IMR-90 (cell line): ENCODE results near the gene MYBPHL. TPM values are rescaled to one million over a fixed set of nuclear protein-coding genes. Genes with fewer than 3 reads are reported as not detected.

Source experiments
- ATAC-seq: fragments of 200-7000 bp; cut with Tn5 transposase; 2 replicates; pipeline ENCODE4 v1.9.1; 2020; ENCODE audit warnings: low read depth, mild to moderate bottlenecking, moderate library complexity
- BruUV-seq: library from RNA; stranded (reverse); fragments of 400-500 nt; replicated peaks from 2 replicates; lab custom pipeline; 2021; lab: Mats Ljungman, UMichigan
- CTCF ChIA-PET: fragments of 300-600 bp; formaldehyde crosslinking; extraction: SDS; loops from one replicate; lab custom pipeline; 2021; ENCODE audit warnings: antibody characterized with exemption; lab: Yijun Ruan, JAX
- POLR2A ChIA-PET: fragments of 300-600 bp; sonication (Branson Sonifier 250); formaldehyde crosslinking; loops from one replicate; lab custom pipeline; 2022; ENCODE audit warnings: antibody characterized with exemption; ENCODE audit not compliant: unreplicated experiment; lab: Charles Lee
- DNase-seq: peaks from one replicate; pipeline ENCODE4 v3.0.0; 2013
- H2AFZ ChIP-seq: replicated peaks from 2 replicates; pipeline ENCODE3; 2013; ENCODE audit warnings: low read length, mild to moderate bottlenecking; ENCODE audit not compliant: poor library complexity
- H2AK5ac ChIP-seq: 2 replicates; pipeline ENCODE4 v1.6.1; 2013; ENCODE audit warnings: low read depth, low read length, inconsistent platforms
- H2AK9ac ChIP-seq: replicated peaks from 2 replicates; pipeline ENCODE3; 2013; ENCODE audit warnings: mild to moderate bottlenecking, low read depth, low read length, moderate library complexity; ENCODE audit not compliant: poor library complexity
- H2BK120ac ChIP-seq: 2 replicates; pipeline ENCODE4 v1.6.1; 2013; ENCODE audit warnings: low read depth, low read length, inconsistent platforms
- H2BK15ac ChIP-seq: 3 replicates; pipeline ENCODE4 v1.6.1; 2013; ENCODE audit warnings: low read depth, low read length, inconsistent platforms
- H2BK20ac ChIP-seq: 2 replicates; pipeline ENCODE4 v1.6.1; 2013; ENCODE audit warnings: low read depth, mild to moderate bottlenecking, inconsistent platforms, low read length, moderate library complexity
- H2BK5ac ChIP-seq: 2 replicates; pipeline ENCODE4 v1.6.1; 2013; ENCODE audit warnings: mild to moderate bottlenecking, low read depth, low read length, inconsistent platforms; ENCODE audit not compliant: poor library complexity, severe bottlenecking
- H3K14ac ChIP-seq: replicated peaks from 2 replicates; pipeline ENCODE4 v1.6.1; 2013; ENCODE audit warnings: low read depth, low read length, inconsistent platforms
- H3K18ac ChIP-seq: 2 replicates; pipeline ENCODE4 v1.6.1; 2013; ENCODE audit warnings: low read depth, low read length, control low read depth
- H3K23ac ChIP-seq: 2 replicates; pipeline ENCODE4 v1.6.1; 2013; ENCODE audit warnings: low read depth, low read length, inconsistent platforms
- H3K27ac ChIP-seq: 2 replicates; pipeline ENCODE4 v1.5.1; 2013; ENCODE audit warnings: mild to moderate bottlenecking, control low read depth, low read length; ENCODE audit not compliant: insufficient read depth
- H3K27me3 ChIP-seq: 2 replicates; pipeline ENCODE4 v1.6.1; 2013; ENCODE audit warnings: low read length; ENCODE audit not compliant: control insufficient read depth, insufficient read depth
- H3K36me3 ChIP-seq: 2 replicates; pipeline ENCODE4 v1.6.1; 2013; ENCODE audit warnings: low read length, mixed read lengths; ENCODE audit not compliant: control insufficient read depth, insufficient read depth
- H3K4ac ChIP-seq: 2 replicates; pipeline ENCODE4 v1.6.1; 2013; ENCODE audit warnings: low read depth, low read length, inconsistent platforms
- H3K4me1 ChIP-seq: 2 replicates; pipeline ENCODE4 v1.6.1; 2013; ENCODE audit warnings: low read length, mixed read lengths; ENCODE audit not compliant: control insufficient read depth, insufficient read depth
- H3K4me2 ChIP-seq: 2 replicates; pipeline ENCODE4 v1.6.1; 2013; ENCODE audit warnings: low read depth, mild to moderate bottlenecking, control low read depth, low read length, moderate library complexity
- H3K4me3 ChIP-seq: 2 replicates; pipeline ENCODE4 v1.5.1; 2013; ENCODE audit warnings: low read depth, mild to moderate bottlenecking, control low read depth, low read length, moderate library complexity; ENCODE audit not compliant: insufficient read depth
- H3K56ac ChIP-seq: 2 replicates; pipeline ENCODE4 v1.6.1; 2013; ENCODE audit warnings: low read length, inconsistent platforms; ENCODE audit not compliant: insufficient read depth; ENCODE audit errors: extremely low read depth
- H3K79me1 ChIP-seq, 2 experiments: 2 replicates each; pipeline ENCODE4 v1.6.1; 2013; ENCODE audit warnings: low read length in 2 of 2, inconsistent platforms in 1 of 2, low read depth in 1 of 2
- H3K9ac ChIP-seq: 2 replicates; pipeline ENCODE4 v1.6.1; 2013; ENCODE audit warnings: low read depth, low read length, control low read depth
- H3K9me1 ChIP-seq: 2 replicates; pipeline ENCODE4 v1.6.1; 2013; ENCODE audit warnings: low read length, inconsistent platforms; ENCODE audit not compliant: insufficient read depth
- H3K9me3 ChIP-seq: 2 replicates; pipeline ENCODE4 v1.6.1; 2013; ENCODE audit warnings: low read length; ENCODE audit not compliant: control insufficient read depth, insufficient read depth
- H4K20me1 ChIP-seq: 2 replicates; pipeline ENCODE4 v1.6.1; 2013; ENCODE audit warnings: low read length, inconsistent platforms; ENCODE audit not compliant: insufficient read depth
- H4K5ac ChIP-seq: 2 replicates; pipeline ENCODE4 v1.6.1; 2013; ENCODE audit warnings: mild to moderate bottlenecking, low read depth, low read length, control low read depth
- H4K8ac ChIP-seq, 2 experiments: 2 replicates each; pipeline ENCODE4 v1.6.1; 2013; ENCODE audit warnings: low read depth in 2 of 2, low read length in 2 of 2, control low read depth in 1 of 2, inconsistent platforms in 1 of 2
- H4K91ac ChIP-seq: 2 replicates; pipeline ENCODE4 v1.6.1; 2013; ENCODE audit warnings: low read depth, low read length, inconsistent platforms; ENCODE audit not compliant: insufficient read depth
- BHLHE40 ChIP-seq: fragments of 150-350 bp; IDR thresholded peaks from 2 replicates; pipeline ENCODE4 v1.6.1; 2016; ENCODE audit warnings: mild to moderate bottlenecking, low read depth, low read length
- CHD1 ChIP-seq: IDR thresholded peaks from 2 replicates; pipeline ENCODE4 v1.6.1; 2012; ENCODE audit warnings: low read depth, low read length, improper control_type of control experiment
- CTCF ChIP-seq: conservative IDR thresholded peaks from 2 replicates; pipeline ENCODE4 v1.5.1; 2012; ENCODE audit warnings: mild to moderate bottlenecking, low read depth, low read length, improper control_type of control experiment
- ELK1 ChIP-seq: fragments of 150-350 bp; IDR thresholded peaks from 2 replicates; pipeline ENCODE4 v1.6.1; 2016; ENCODE audit warnings: low read depth, mild to moderate bottlenecking, low read length, moderate library complexity, borderline replicate concordance
- FOS ChIP-seq: fragments of 150-350 bp; IDR thresholded peaks from 2 replicates; pipeline ENCODE4 v1.6.1; 2016; ENCODE audit warnings: low read depth, low read length
- MAFK ChIP-seq: IDR thresholded peaks from 2 replicates; pipeline ENCODE4 v1.6.1; 2012; ENCODE audit warnings: low read depth, low read length, improper control_type of control experiment
- MAZ ChIP-seq: IDR thresholded peaks from 2 replicates; pipeline ENCODE4 v1.6.1; 2012; ENCODE audit warnings: low read depth, mild to moderate bottlenecking, low read length, improper control_type of control experiment, moderate library complexity, borderline replicate concordance
- POLR2A ChIP-seq: IDR thresholded peaks from 2 replicates; pipeline ENCODE4 v1.6.1; 2012; ENCODE audit warnings: mild to moderate bottlenecking, low read depth, low read length
- RCOR1 ChIP-seq: IDR thresholded peaks from 2 replicates; pipeline ENCODE4 v1.6.1; 2012; ENCODE audit warnings: mild to moderate bottlenecking, low read length, improper control_type of control experiment; ENCODE audit not compliant: insufficient replicate concordance
- RFX5 ChIP-seq: IDR thresholded peaks from 2 replicates; pipeline ENCODE4 v1.8.0; 2012; ENCODE audit warnings: low read depth, mild to moderate bottlenecking, low read length, moderate library complexity
- SMC3 ChIP-seq: fragments of 150-350 bp; IDR thresholded peaks from 2 replicates; pipeline ENCODE4 v1.6.1; 2016; ENCODE audit warnings: low read depth, mild to moderate bottlenecking, antibody characterized with exemption, low read length, moderate library complexity
- USF2 ChIP-seq: fragments of 150-350 bp; IDR thresholded peaks from 2 replicates; pipeline ENCODE4 v1.6.1; 2017; ENCODE audit warnings: mild to moderate bottlenecking, antibody characterized with exemption, low read length, low read depth
- WGBS, 2 experiments: methylation state at CpG; one replicate each; pipeline versions ENCODE4 v1.1.5 to v1.1.7; 2013; ENCODE audit warnings: missing lambda C conversion rate in 2 of 2; ENCODE audit not compliant: insufficient read length in 1 of 2; ENCODE audit errors: extremely low coverage in 2 of 2; 5-methylcytosine and 5-hydroxymethylcytosine counted together
- dilution Hi-C: fragments of 300-500 bp; cut with HindIII; formaldehyde crosslinking; loops from one replicate; pipeline ENCODE4 v1.14.3; 2018; ENCODE audit warnings: low sequenced_read_pairs; ENCODE audit not compliant: unreplicated experiment
- in situ Hi-C: fragments of 300-500 bp; cut with MboI; formaldehyde crosslinking; loops from 3 replicates; pipeline ENCODE4 v1.14.3; 2019; ENCODE audit warnings: low sequenced_read_pairs, inconsistent platforms, mixed read lengths
- intact Hi-C: fragments of 100-400 bp; cut with micrococcal nuclease; formaldehyde crosslinking; loops from 2 replicates; pipeline ENCODE4 v1.10.0; 2022
- polyA plus RNA-seq, 3 experiments: library from polyadenylated mRNA; depleted of rRNA; stranded (reverse); fragments of >200 nt; gene quantifications; 2 replicates each; pipeline ENCODE4 v1.2.3, GENCODE V29; 2012; ENCODE audit warnings: low replicate concordance in 1 of 3
- total RNA-seq: library from RNA; depleted of rRNA; stranded (reverse); fragments of >200 nt; gene quantifications from 2 replicates; pipeline ENCODE4 v1.2.3, GENCODE V29; 2012

Gene MYBPHL
- total and polyA plus RNA-seq, 2 of the 4 experiments (the other 2 are of a cell fraction), result 0.07 TPM; not detected in 1

- H3K14ac ChIP-seq, result no peak overlapping the region
Observed at GRCh38 chr1:109264379-109264755, 42.4 kb downstream of the MYBPHL start.

More at GRCh38 chr1:109264379-109264755, 42.4 kb downstream of the MYBPHL start:
- no peak overlapping the region for H4K91ac ChIP-seq
- H2AFZ ChIP-seq, result no peak overlapping the region
- no peak overlapping the region for H3K18ac ChIP-seq
- H2BK15ac ChIP-seq, result no peak overlapping the region
- peak overlapping the region; percentile 44 for H2AK5ac ChIP-seq
- H3K4me1 ChIP-seq, result no peaks in the 10 kb centered on the region
- H3K9me3 ChIP-seq, result peaks cover 2% of the 10 kb centered on the region; the same call in 1 of the 2 replicates
- no peaks in the 10 kb centered on the region for H4K20me1 ChIP-seq
- H3K4me2 ChIP-seq, result no peak overlapping the region
- H2BK5ac ChIP-seq, result no peak overlapping the region
- no peak for DNase-seq
- H3K23ac ChIP-seq, result no peak overlapping the region
- H3K4ac ChIP-seq, result no peak overlapping the region
- H3K79me1 ChIP-seq, result no peaks in the 10 kb centered on the region
- dilution Hi-C loops, result no loop called here
- no peak overlapping the region for H2BK20ac ChIP-seq
- CTCF ChIA-PET, result interaction anchor here (0.8 to 1.2 kb wide), 3 partner anchors 11 to 135 kb away, joined by 4 to 6 read pairs (median 4); no protein-coding TSS in a partner anchor
- H2AK9ac ChIP-seq, result peak overlapping the region; percentile 50
- no peak overlapping the region for H4K8ac ChIP-seq
- H4K5ac ChIP-seq, result no peak overlapping the region
- H3K56ac ChIP-seq, result no peak overlapping the region
- H3K4me3 ChIP-seq, result no peak overlapping the region
- no peaks in the 10 kb centered on the region for H3K27me3 ChIP-seq
- no TSS peak for BruUV-seq
- no peak overlapping the region for H2BK120ac ChIP-seq
- intact Hi-C loops, result loop anchor here (5.0 kb wide), 1 partner anchor 268 kb away; no protein-coding TSS in a partner anchor
- 40% methylated on average over 1 of the region's 9 CpGs; no CpG with 5 or more reads in 1 of the 2 experiments for WGBS, 2 experiments
- POLR2A ChIA-PET, result no interaction called here
- H3K36me3 ChIP-seq, result peaks cover 2% of the 10 kb centered on the region; the same call in 1 of the 2 replicates
- no peaks in the 10 kb centered on the region; the same call in 1 of the 2 replicates for H3K9me1 ChIP-seq
- no peak for ATAC-seq
- H3K27ac ChIP-seq, result no peak overlapping the region
- no peak for TF ChIP-seq BHLHE40
- no peak for TF ChIP-seq RFX5
- TF ChIP-seq POLR2A, result no peak
- TF ChIP-seq FOS, result no peak
- TF ChIP-seq MAZ, result no peak
- TF ChIP-seq ELK1, result no peak
- TF ChIP-seq SMC3, result no peak
- no peak for TF ChIP-seq CTCF
- no peak for TF ChIP-seq MAFK
- no peak for TF ChIP-seq CHD1
- no peak for TF ChIP-seq USF2
- no peak for TF ChIP-seq RCOR1
- no peak overlapping the region for H3K9ac ChIP-seq
- in situ Hi-C loops, result loop anchor here (10.0 kb wide), 1 partner anchor 270 kb away; the partner anchor contains the start of gene GPR61
